ENCODE results near the gene CPAMD8. TPM values are rescaled to one million over a fixed set of nuclear protein-coding genes. Genes with fewer than 3 reads are reported as not detected.

CPAMD8 gene
- total and polyA plus RNA-seq, 9 of the 15 experiments (the other 6 are each of a cell fraction or from before 2014, with no cell fraction given), result 0.20 to 2.1 (median 1.3) TPM

GRCh38 chr19:17031741-17032140 lies 5.1 kb upstream of the CPAMD8 start (continued):
- no peak for TF ChIP-seq BHLHE40 (IDR thresholded peaks at IDR 0.05; ENCODE audit: low read length)
- no peak for TF ChIP-seq JUNB (CRISPR knock-in tag; conservative IDR thresholded peaks at IDR 0.05)

DNA sequence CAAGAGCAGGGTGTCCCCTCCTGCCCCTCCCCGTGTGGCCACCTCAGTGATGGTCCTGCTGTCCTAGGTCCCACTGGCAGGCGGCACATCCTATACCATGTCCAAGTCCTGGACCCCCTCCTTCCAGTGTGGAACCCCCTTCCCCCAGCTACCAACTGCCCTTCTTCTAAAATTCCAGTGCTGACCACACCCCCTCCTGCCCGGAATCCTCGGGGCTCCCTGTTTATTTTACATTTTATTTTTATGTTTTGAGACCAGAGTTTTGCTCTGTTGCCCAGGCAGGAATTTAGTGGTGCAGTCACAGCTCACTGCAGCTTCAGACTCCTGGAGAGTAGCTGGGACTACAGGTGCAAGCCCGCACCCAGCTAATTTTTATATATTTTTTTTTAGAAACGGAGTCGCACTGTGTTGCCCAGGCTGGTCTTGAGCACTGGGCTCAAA lies 945 bp upstream of the CPAMD8 start:
- Histone ChIP-seq H3K36me3 (ENCODE audit: control insufficient read depth, insufficient read depth, low read length) (no peaks in the 10 kb centered on the region), H3K4me1 (replicated peaks in 1 of 2; ENCODE audit: control insufficient read depth in 2 of 2, insufficient read depth in 2 of 2, low read length in 2 of 2) (peaks cover 0 to 3% of the 10 kb centered on the region in 2 experiments; a peak in 2 of 5 replicates), H3K9me1 (ENCODE audit: control insufficient read depth, insufficient read depth, low read length) (no peaks in the 10 kb centered on the region), H3K27ac (ENCODE audit: extremely low read depth, low read depth, low read length) (no peak overlapping the region), H3K4me2 (ENCODE audit: insufficient read depth, low read length) (no peak overlapping the region), H3K27me3 (ENCODE audit: control insufficient read depth in 2 of 2, insufficient read depth in 2 of 2, low read length in 2 of 2) (peaks cover 22 to 41% of the 10 kb centered on the region in 2 experiments; a peak in 4 of 5 replicates), H2AFZ (ENCODE audit: low read depth, low read length) (no peak overlapping the region), H3K9me3 (replicated peaks; ENCODE audit: control insufficient read depth, insufficient read depth, low read depth, low read length) (no peaks in the 10 kb centered on the region), H3K9ac (ENCODE audit: insufficient read depth in 1 of 2, low read depth in 2 of 2, low read length in 2 of 2) (no peak overlapping the region), H4K20me1 (replicated peaks; ENCODE audit: control insufficient read depth, insufficient read depth, low read length) (no peaks in the 10 kb centered on the region; the same call in 1 of the 2 replicates), H3K79me2 (ENCODE audit: control insufficient read depth, insufficient read depth, low read length) (no peaks in the 10 kb centered on the region), H3K4me3 (no peak overlapping the region)
- ATAC-seq, result no peak
- POLR2A ChIA-PET, result no interaction called here
- no peak for FAIRE-seq
- in situ Hi-C loops (cut with MboI), result no loop called here
- BruUV-seq (replicated peaks), result no TSS peak
- CTCF ChIA-PET (ENCODE audit: low intra/inter-chr PET ratio), result no interaction called here
- intact Hi-C loops (cut with micrococcal nuclease), result no loop called here
- 0% methylated on average over 7 of the region's 7 CpGs for WGBS (ENCODE audit: insufficient coverage, low coverage, missing lambda C conversion rate)
- no peak for DNase-seq (ENCODE audit: extremely low read depth in 1 of 4, low spot score in 3 of 4)
- no peak for TF ChIP-seq MEF2A (IDR thresholded peaks at IDR 0.05; ENCODE audit: control insufficient read depth, low read depth, low read length)
- no peak for TF ChIP-seq KLF1 (tag; IDR thresholded peaks at IDR 0.05)
- no peak for TF ChIP-seq ZNF764 (CRISPR knock-in tag; IDR thresholded peaks at IDR 0.05; ENCODE audit: low read depth)
- no peak for TF ChIP-seq CEBPB (tag; IDR thresholded peaks at IDR 0.05)
- no peak for TF ChIP-seq TBL1XR1 (IDR thresholded peaks at IDR 0.05; ENCODE audit: low read length in 2 of 2)
- no peak for TF ChIP-seq ZNF75A (CRISPR knock-in tag; IDR thresholded peaks at IDR 0.05)
- TF ChIP-seq, protein P1, sequence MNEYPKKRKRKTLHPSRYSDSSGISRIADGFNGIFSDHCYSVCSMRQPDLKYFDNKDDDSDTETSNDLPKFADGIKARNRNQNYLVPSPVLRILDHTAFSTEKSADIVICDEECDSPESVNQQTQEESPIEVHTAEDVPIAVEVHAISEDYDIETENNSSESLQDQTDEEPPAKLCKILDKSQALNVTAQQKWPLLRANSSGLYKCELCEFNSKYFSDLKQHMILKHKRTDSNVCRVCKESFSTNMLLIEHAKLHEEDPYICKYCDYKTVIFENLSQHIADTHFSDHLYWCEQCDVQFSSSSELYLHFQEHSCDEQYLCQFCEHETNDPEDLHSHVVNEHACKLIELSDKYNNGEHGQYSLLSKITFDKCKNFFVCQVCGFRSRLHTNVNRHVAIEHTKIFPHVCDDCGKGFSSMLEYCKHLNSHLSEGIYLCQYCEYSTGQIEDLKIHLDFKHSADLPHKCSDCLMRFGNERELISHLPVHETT (CRISPR knock-in tag; conservative IDR thresholded peaks at IDR 0.05 in 1 of 2, IDR thresholded peaks at IDR 0.05 in 1 of 2), result no peak
- TF ChIP-seq SMC3 (conservative IDR thresholded peaks at IDR 0.05; ENCODE audit: insufficient read depth, low read depth, low read length), result no peak
- TF ChIP-seq ZEB2 (IDR thresholded peaks at IDR 0.05), result no peak
- TF ChIP-seq, protein P2, sequence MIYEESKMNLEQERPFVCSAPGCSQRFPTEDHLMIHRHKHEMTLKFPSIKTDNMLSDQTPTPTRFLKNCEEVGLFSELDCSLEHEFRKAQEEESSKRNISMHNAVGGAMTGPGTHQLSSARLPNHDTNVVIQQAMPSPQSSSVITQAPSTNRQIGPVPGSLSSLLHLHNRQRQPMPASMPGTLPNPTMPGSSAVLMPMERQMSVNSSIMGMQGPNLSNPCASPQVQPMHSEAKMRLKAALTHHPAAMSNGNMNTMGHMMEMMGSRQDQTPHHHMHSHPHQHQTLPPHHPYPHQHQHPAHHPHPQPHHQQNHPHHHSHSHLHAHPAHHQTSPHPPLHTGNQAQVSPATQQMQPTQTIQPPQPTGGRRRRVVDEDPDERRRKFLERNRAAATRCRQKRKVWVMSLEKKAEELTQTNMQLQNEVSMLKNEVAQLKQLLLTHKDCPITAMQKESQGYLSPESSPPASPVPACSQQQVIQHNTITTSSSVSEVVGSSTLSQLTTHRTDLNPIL (CRISPR knock-in tag; IDR thresholded peaks at IDR 0.05), result no peak
- no peak for TF ChIP-seq NBN (IDR thresholded peaks at IDR 0.05; ENCODE audit: low read depth)
